Heart right ventricle (tissue), 16 donors: ENCODE results near the gene UTF1. TPM values are rescaled to one million over a fixed set of nuclear protein-coding genes. Genes with fewer than 3 reads are reported as not detected.

ENCODE experiments used
- ATAC-seq, 8 donors: fragments of 200-7000 bp; cut with Tn5 transposase; one replicate each; pipeline ENCODE4 v1.9.1; 2020; ENCODE audit warnings: mild to moderate bottlenecking in 8 of 8, moderate library complexity in 8 of 8, moderate number of reproducible peaks in 1 of 8
- DNase-seq, 2 donors: peaks; one replicate each; pipeline ENCODE4 v3.0.0-alpha.2; 2020
- H3K27ac ChIP-seq, 10 donors: fragments of 200-600 bp; sonication (generic) in 2 of 10; one replicate each; pipeline versions ENCODE4 v1.5.0 to v1.8.0; 2020 to 2022; ENCODE audit warnings: mild to moderate bottlenecking in 3 of 10
- H3K27me3 ChIP-seq, 7 donors: fragments of 200-600 bp; one replicate each; pipeline ENCODE4 v1.8.0; 2021 to 2022; ENCODE audit warnings: mild to moderate bottlenecking in 2 of 7
- H3K36me3 ChIP-seq, 9 donors: fragments of 200-600 bp; sonication (generic) in 1 of 9; one replicate each; pipeline versions ENCODE4 v1.5.0 to v1.8.0; 2020 to 2022; ENCODE audit warnings: mild to moderate bottlenecking in 2 of 9
- H3K4me1 ChIP-seq, 9 donors: fragments of 200-600 bp; sonication (generic) in 1 of 9; one replicate each; pipeline versions ENCODE4 v1.5.0 to v1.8.0; 2020 to 2022; ENCODE audit warnings: mild to moderate bottlenecking in 4 of 9
- H3K4me3 ChIP-seq, 10 donors: fragments of 200-600 bp; sonication (generic) in 2 of 10; one replicate each; pipeline versions ENCODE4 v1.5.0 to v1.8.0; 2020 to 2022; ENCODE audit warnings: mild to moderate bottlenecking in 7 of 10, moderate library complexity in 2 of 10
- H3K9me3 ChIP-seq, 11 donors: fragments of 200-600 bp in 10 of 11; sonication (generic) in 2 of 11; one replicate each; pipeline versions ENCODE4 v1.5.0 to v1.8.0; 2013 to 2022; ENCODE audit warnings: mild to moderate bottlenecking in 2 of 11, control low read depth in 1 of 11, moderate library complexity in 1 of 11
- WGBS, 2 donors: extraction: QIAGEN DNeasy Blood & Tissue Kit; methylation state at CpG; one replicate each; pipeline ENCODE4 v1.1.7; 2013; ENCODE audit warnings: inconsistent platforms in 1 of 2; 5-methylcytosine and 5-hydroxymethylcytosine counted together
- intact Hi-C, 10 donors: fragments of 100-400 bp; cut with DNase I; formaldehyde crosslinking; loops; one replicate each; pipeline versions ENCODE4 v1.11.1 to v1.14.2; 2022
- polyA plus RNA-seq, 2 donors: library from polyadenylated mRNA; stranded (reverse); fragments of 200-250 nt; gene quantifications; one replicate each; pipeline ENCODE4 v1.2.3, GENCODE V29; 2013
- total RNA-seq, 10 donors: library from RNA; stranded (reverse); fragmentation: NEBNext Ultra II Directional in 3 of 10; extraction: Animal tissue kit (Norgen Biotek cat#: 25700) in 3 of 10; gene quantifications; one replicate each; pipeline versions ENCODE4 v1.2.1 to v1.2.4, GENCODE V29; 2021 to 2023
- TF ChIP-seq, protein P1 (sequence below), 9 donors: fragments of 200-600 bp; sonication (generic) in 2 of 9; IDR thresholded peaks; one replicate each; pipeline versions ENCODE4 v1.5.0 to v1.8.0; 2021 to 2022; ENCODE audit warnings: antibody characterized with exemption in 9 of 9, mild to moderate bottlenecking in 5 of 9, moderate library complexity in 1 of 9
- donor health status: Arrhythmogenic right ventricular cardiomyopathy.
- donor health status: ischemic (EF 13 %, LVEDD 7.1; RV severe dilation, severe dysfunction).
- donor health status: healthy with polysubstance abuse.
- donor health status: DM: no; HTN: yes; CAD: no.
- donor health status: DM: no; HTN: no; CAD: no.
- donor health status: ischemic (EF 25% LVEDD 6.9; RV normal size, moderate dysfunction).
- donor health status: ischemic (EF 25% LVEDD 5.7; RV mildly dilated, moderate dysfunction).
- donor health status: healthy.
- donor health status: DM: yes; HTN: yes; CAD: no.
- donor health status: Ischemic cardiomyopathy.
- donor health status: ischemic (EF 35%, LVEDD 5.7; RV mildly dilated, moderate dysfunction).
- donor health status: nonischemic (EF 11% LVEDD 7.7; RV severe dilation, severe dysfunction).
- donor health status: DM: yes; HTN: yes; CAD: no.
- donor health status: PGD.
- donor health status: ischemic (EF 29% LVEDD 5.4; RV normal size, mild dysfunction).
- donor health status: nonischemic (EF 23%, LVEDD 6.1; RV moderate dilation, normal function).

UTF1 gene
- total and polyA plus RNA-seq, 12 donors: not detected

DNA sequence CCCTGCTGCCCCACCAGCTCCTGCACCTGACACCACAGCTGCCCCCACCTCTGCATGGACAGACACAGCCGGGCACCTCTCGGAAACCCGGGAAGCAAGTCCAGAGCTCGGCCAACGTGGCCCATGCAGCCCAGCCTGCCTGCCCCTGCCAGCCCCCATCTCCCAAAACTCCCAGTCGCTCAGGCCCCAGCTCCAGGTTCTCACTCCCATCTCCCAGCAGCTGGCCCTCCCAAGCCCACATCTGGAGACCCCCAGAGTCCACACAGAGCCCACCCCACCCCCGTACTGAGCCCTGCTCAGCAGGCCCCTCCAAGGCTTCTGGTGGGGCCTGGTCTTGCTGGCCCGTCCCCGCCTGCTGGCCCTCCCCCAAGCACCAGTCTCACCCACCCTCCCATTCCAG, 32.2 kb upstream of the UTF1 start:
- WGBS, 2 donors: 92 to 93% methylated on average over 8 to 9 of the region's 9 CpGs
- Histone ChIP-seq H3K4me1 (no peaks in the 10 kb centered on the region), H3K9me3 (peaks cover 0 to 20% (median 3%) of the 10 kb centered on the region in 11 donors), H3K27me3 (peaks cover 0 to 53% (median 11%) of the 10 kb centered on the region in 7 donors), H3K4me3 (no peak overlapping the region), H3K27ac (no peak overlapping the region), H3K36me3 (no peaks in the 10 kb centered on the region)
- TF ChIP-seq, protein P1, sequence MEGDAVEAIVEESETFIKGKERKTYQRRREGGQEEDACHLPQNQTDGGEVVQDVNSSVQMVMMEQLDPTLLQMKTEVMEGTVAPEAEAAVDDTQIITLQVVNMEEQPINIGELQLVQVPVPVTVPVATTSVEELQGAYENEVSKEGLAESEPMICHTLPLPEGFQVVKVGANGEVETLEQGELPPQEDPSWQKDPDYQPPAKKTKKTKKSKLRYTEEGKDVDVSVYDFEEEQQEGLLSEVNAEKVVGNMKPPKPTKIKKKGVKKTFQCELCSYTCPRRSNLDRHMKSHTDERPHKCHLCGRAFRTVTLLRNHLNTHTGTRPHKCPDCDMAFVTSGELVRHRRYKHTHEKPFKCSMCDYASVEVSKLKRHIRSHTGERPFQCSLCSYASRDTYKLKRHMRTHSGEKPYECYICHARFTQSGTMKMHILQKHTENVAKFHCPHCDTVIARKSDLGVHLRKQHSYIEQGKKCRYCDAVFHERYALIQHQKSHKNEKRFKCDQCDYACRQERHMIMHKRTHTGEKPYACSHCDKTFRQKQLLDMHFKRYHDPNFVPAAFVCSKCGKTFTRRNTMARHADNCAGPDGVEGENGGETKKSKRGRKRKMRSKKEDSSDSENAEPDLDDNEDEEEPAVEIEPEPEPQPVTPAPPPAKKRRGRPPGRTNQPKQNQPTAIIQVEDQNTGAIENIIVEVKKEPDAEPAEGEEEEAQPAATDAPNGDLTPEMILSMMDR (IDR thresholded peaks at IDR 0.05): no peak
- DNase-seq (peak in 1 of 2 donors; percentile 2), ATAC-seq (no peak)
- intact Hi-C loops: no loop called here

DNA sequence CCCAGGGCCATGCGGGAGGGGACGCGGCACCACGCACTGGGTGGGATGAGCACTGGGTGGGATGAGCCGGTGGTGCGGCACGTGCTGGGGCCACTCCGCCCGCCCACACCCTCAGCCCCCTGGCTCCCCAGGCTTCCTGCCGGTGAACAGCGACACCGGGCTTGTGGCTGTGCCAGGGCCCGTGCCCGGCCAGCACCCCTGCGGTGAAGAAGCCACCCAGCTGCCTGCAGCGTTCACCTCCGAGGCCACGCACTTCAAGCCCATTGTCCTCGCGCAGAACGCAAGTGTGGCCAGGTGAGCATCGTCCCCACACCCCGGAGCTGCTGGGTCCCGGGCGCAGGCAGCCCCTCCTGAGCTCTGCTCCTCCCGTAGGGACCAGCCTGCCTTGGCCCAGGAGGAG, 31.8 kb upstream of the UTF1 start:
- Histone ChIP-seq H3K9me3 (peaks cover 0 to 16% (median 3%) of the 10 kb centered on the region in 11 donors), H3K27me3 (peaks cover 0 to 53% (median 11%) of the 10 kb centered on the region in 7 donors), H3K36me3 (no peaks in the 10 kb centered on the region), H3K27ac (no peak overlapping the region), H3K4me1 (no peaks in the 10 kb centered on the region), H3K4me3 (no peak overlapping the region)
- TF ChIP-seq, protein P1 (IDR thresholded peaks at IDR 0.05): no peak
- DNase-seq (no peak), ATAC-seq (no peak)
- 90 to 92% methylated on average over 25 to 26 of the region's 26 CpGs for WGBS, 2 donors
- intact Hi-C loops: no loop called here

DNA sequence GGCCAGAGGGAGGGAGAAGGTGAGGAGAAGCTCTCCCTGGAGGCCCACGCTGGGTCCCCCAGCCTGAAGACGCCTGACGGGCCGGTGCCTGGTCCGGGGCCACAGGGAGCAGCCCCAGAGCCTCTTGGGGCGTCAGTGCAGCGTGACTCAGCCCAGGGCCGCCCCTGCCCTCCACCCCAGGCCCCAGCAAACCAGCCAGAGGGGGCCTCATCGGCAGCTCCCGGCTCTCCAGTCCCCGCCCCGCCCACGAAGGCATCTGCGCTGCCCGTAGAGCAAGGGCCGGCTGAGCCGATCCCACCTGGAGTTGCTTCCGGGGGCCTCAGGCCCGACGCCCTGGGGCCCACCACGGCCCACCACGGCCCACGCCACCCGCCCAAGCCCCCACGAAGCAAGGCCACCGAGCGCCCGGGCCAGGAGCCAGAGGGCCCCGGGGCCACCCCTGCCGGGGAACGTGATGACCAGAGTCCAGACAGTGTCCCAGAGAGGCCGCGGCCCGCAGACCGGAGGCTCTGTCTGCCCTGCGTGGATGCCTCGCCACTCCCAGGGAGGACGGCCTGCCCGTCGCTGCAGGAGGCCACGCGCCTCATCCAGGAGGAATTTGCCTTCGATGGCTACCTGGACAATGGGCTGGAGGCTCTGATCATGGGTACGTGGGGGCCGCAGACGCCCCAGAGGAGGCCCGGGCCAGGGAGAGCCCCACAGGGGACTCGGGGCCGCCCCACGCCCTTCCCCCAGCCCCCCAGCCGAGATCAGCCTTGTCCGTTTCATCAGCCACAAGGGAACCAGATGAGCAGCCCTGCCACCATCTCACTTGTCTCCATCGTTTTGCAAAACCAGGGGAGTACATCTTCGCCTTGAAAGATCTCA, 31.2 kb upstream of the UTF1 start:
- WGBS, 2 donors: 88 to 89% methylated on average over 49 to 54 of the region's 54 CpGs
- intact Hi-C loops: no loop called here
- H3K27ac ChIP-seq: no peak overlapping the region
- ATAC-seq (no peak), DNase-seq (peak in 1 of 2 donors; percentile 8)
- TF ChIP-seq, protein P1 (IDR thresholded peaks at IDR 0.05): no peak
- H3K27me3 ChIP-seq: peaks cover 0 to 53% (median 11%) of the 10 kb centered on the region in 7 donors
- H3K4me1 ChIP-seq: no peaks in the 10 kb centered on the region
- H3K4me3 ChIP-seq: no peak overlapping the region
- peaks cover 0 to 9% (median 3%) of the 10 kb centered on the region in 11 donors for H3K9me3 ChIP-seq
- no peaks in the 10 kb centered on the region for H3K36me3 ChIP-seq

DNA sequence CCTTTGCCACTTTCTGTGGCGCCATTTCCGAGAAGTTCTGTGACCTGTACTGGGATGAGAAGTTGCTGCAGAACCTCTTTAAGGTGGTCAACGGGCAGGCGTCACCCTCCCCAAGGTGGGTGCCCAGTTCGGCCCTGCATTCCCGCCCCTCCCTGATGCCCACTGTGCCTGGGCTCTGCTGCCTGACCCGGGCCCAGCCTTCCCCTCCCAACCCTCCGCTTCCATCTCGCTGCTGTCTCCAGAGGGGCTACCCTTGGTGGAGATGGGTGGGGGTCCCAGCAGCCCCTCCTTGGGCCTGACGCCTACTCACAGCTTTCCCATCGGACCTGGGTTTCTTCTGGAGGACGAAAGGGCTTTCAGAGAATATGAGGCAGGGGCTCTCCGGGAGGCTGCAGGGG, 30.5 kb upstream of the UTF1 start:
- Histone ChIP-seq H3K4me3 (no peak overlapping the region), H3K27ac (no peak overlapping the region), H3K27me3 (peaks cover 0 to 53% (median 11%) of the 10 kb centered on the region in 7 donors), H3K4me1 (no peaks in the 10 kb centered on the region), H3K36me3 (no peaks in the 10 kb centered on the region), H3K9me3 (peaks cover 0 to 3% (median 0%) of the 10 kb centered on the region in 11 donors)
- 83 to 88% methylated on average over 13 of the region's 13 CpGs for WGBS, 2 donors
- no peak for DNase-seq
- intact Hi-C loops: no loop called here
- ATAC-seq: no peak
- TF ChIP-seq, protein P1 (IDR thresholded peaks at IDR 0.05): no peak
